Esophagus (tissue), 2 donors: ENCODE measurements around the gene SCYGR7. TPM values are rescaled to one million over a fixed set of nuclear protein-coding genes. Genes with fewer than 3 reads are reported as not detected.

Experiments
- H3K27ac ChIP-seq, 2 donors: one replicate each; pipeline ENCODE4 v1.5.1; 2013; ENCODE audit warnings: low read depth in 2 of 2, mild to moderate bottlenecking in 2 of 2, inconsistent platforms in 1 of 2, low read length in 1 of 2, moderate library complexity in 1 of 2
- H3K27me3 ChIP-seq, 2 donors: one replicate each; pipeline ENCODE4 v1.6.1; 2013; ENCODE audit warnings: low read length in 2 of 2, control low read depth in 1 of 2, mild to moderate bottlenecking in 1 of 2; ENCODE audit not compliant: insufficient read depth in 2 of 2, control insufficient read depth in 1 of 2
- H3K36me3 ChIP-seq, 2 donors: one replicate each; pipeline ENCODE4 v1.6.1; 2013; ENCODE audit warnings: low read length in 1 of 2; ENCODE audit not compliant: control insufficient read depth in 2 of 2, insufficient read depth in 2 of 2
- H3K4me1 ChIP-seq, 2 donors: one replicate each; pipeline ENCODE4 v1.6.1; 2013; ENCODE audit warnings: low read length in 1 of 2; ENCODE audit not compliant: control insufficient read depth in 2 of 2, insufficient read depth in 2 of 2
- H3K4me3 ChIP-seq, 2 donors: one replicate each; pipeline ENCODE4 v1.5.1; 2013; ENCODE audit warnings: low read length in 2 of 2, mild to moderate bottlenecking in 2 of 2, low read depth in 1 of 2, moderate library complexity in 1 of 2
- H3K9me3 ChIP-seq, 2 donors: one replicate each; pipeline ENCODE4 v1.6.1; 2013; ENCODE audit warnings: mild to moderate bottlenecking in 2 of 2, low read depth in 1 of 2, low read length in 1 of 2, moderate library complexity in 1 of 2; ENCODE audit not compliant: control insufficient read depth in 2 of 2, insufficient read depth in 1 of 2
- WGBS, 2 donors: extraction: QIAGEN DNeasy Blood & Tissue Kit; methylation state at CpG; one replicate each; pipeline ENCODE4 v1.1.7; 2013; 5-methylcytosine and 5-hydroxymethylcytosine counted together
- polyA plus RNA-seq, 2 donors: library from polyadenylated mRNA; stranded (reverse); fragments of 200-250 nt; gene quantifications; one replicate each; pipeline ENCODE4 v1.2.3, GENCODE V29; 2013
- donor health status: healthy with polysubstance abuse.
- donor health status: Bipolar disorder and iron deficiency.

The SCYGR7 gene, protein sequence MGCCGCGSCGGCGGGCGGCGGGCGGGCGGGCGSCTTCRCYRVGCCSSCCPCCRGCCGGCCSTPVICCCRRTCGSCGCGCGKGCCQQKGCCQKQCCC
- not detected for polyA plus RNA-seq

DNA sequence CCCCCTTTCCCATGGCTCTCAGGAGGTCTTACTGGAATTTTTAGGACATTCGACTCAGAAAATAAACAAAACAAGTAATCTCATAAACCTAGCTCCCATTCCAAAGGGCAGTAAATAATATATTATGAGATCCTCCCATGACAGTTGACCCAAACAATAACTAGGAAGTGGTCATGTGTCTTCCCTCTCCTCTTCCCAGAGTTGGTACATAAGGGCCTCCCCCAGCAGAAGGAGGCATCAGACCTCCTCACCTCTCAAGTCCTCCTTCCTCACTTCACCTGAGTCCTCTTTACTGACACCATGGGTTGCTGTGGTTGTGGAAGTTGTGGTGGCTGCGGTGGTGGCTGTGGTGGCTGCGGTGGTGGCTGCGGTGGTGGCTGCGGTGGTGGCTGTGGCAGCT is at the start of gene SCYGR7:
SCYGR7 (plus strand) TSS at position 301 of the 400 bp plus-strand sequence; CDS start at position 301, 0 bp downstream.
- Histone ChIP-seq H3K9me3 (no peaks in the 10 kb centered on the region), H3K27ac (no peak within 1 kb of the TSS), H3K36me3 (no peaks in the 10 kb centered on the region), H3K4me1 (no peaks in the 10 kb centered on the region), H3K4me3 (no peak within 1 kb of the TSS), H3K27me3 (no peaks in the 10 kb centered on the region)
- 89 to 92% methylated on average over 5 of the region's 5 CpGs for whole genome bisulfite sequencing, 2 donors

DNA sequence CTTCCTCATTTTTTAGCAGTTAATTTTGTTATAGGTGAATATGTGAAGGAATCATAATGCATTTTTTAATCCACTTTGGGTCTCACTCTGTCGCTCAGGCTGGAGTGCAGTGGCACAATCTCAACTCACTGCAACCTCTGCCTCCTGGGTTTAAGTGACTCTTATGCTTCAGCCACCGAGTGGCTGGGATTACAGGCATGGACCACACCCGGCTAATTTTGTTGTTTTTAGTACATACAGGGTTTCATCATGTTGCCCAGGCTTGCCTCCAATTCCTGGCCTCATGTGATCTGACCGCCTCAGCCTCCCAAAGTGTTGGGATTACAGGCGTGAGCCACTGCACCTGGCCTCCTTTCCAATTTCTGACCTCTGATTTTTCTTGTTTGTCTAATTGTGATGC is 43.9 kb upstream of the SCYGR7 start:
- Histone ChIP-seq H3K27ac (no peak overlapping the region), H3K27me3 (no peaks in the 10 kb centered on the region), H3K4me1 (no peaks in the 10 kb centered on the region), H3K36me3 (no peaks in the 10 kb centered on the region), H3K4me3 (no peak overlapping the region), H3K9me3 (no peaks in the 10 kb centered on the region)
- 67 to 73% methylated on average over 5 of the region's 5 CpGs for WGBS, 2 donors

DNA sequence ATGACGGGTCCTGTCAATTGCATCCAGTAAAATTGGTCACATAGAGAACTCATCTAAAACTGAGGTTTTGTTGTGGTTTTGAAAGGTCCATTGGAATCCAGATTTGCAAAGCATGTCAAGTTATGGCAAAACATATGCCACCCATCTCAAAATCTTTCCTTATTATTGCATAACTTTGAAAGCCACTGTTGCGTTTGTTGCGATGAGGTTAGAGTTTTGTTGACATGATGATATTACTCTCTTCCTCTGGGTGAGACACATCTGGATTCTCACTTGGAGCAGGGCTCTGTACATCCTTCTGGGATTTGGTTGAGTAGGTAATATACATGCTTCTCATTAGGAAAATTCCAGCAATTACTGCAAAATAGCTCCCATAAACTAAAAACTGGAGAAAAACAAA is 40.9 kb upstream of the SCYGR7 start:
- H3K4me1 ChIP-seq, result no peaks in the 10 kb centered on the region
- H3K9me3 ChIP-seq, result no peaks in the 10 kb centered on the region
- H3K36me3 ChIP-seq, result no peaks in the 10 kb centered on the region
- no peak overlapping the region for H3K27ac ChIP-seq
- 83 to 87% methylated on average over 3 of the region's 3 CpGs for WGBS, 2 donors
- no peak overlapping the region for H3K4me3 ChIP-seq
- no peaks in the 10 kb centered on the region for H3K27me3 ChIP-seq

DNA sequence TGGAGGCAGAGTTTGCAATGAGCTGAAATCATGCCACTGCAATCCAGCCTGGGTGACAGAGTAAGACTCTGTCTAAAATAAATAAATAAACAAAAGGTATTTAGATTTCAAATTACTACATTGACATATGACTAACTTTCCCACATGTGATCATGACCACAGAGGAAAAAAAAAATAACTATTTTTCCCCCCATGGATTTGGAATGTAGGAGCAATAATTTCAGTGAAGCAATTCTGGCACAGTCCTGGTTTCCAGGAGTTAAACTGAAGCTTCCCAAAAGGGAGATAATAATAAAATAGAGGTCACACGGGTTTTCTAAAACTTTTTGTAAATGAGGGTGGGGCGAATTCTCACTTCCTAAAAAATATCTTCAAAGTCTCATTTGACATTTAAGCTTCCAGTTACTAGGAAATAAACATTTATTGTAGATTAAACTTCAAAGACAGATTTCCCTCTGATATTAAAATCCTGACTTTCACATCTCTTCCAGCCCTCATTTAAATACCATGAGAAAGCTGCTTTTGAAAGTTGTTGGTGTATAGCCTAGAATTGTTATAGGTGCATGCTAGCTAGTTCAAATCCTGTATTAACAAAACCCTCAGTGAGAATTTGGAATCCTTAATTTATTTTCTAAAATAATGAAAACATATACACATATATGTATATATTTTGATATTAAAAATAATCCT is 31.0 kb upstream of the SCYGR7 start:
- Histone ChIP-seq H3K4me3 (no peak overlapping the region), H3K27ac (no peak overlapping the region), H3K9me3 (no peaks in the 10 kb centered on the region), H3K27me3 (no peaks in the 10 kb centered on the region), H3K36me3 (no peaks in the 10 kb centered on the region), H3K4me1 (no peaks in the 10 kb centered on the region)
- WGBS, 2 donors, result 51 to 53% methylated on average over 2 of the region's 2 CpGs

DNA sequence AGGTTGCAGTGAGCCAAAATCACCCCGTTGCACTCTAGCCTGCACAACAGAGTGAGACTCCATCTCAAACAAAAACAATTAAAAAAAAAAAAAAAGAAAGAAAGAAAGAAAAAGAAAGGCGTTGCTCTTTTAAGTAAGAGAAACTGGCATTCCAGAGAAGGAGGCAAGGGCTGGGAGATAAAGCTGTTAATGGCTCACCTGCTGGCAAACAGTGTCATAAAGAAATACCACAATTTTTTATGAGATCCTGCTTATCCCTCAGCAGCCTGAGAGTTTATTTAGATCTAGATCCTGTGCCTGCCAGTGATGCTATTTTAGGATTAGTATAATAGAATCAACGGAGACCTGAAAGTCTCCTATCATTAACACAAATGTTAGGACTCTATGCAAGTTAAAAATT is 26.6 kb upstream of the SCYGR7 start:
- WGBS, 2 donors, result 59 to 77% methylated on average over 3 of the region's 3 CpGs
- no peaks in the 10 kb centered on the region for H3K27me3 ChIP-seq
- H3K27ac ChIP-seq, result no peak overlapping the region
- H3K36me3 ChIP-seq, result no peaks in the 10 kb centered on the region
- no peak overlapping the region for H3K4me3 ChIP-seq
- H3K9me3 ChIP-seq, result no peaks in the 10 kb centered on the region
- no peaks in the 10 kb centered on the region for H3K4me1 ChIP-seq

DNA sequence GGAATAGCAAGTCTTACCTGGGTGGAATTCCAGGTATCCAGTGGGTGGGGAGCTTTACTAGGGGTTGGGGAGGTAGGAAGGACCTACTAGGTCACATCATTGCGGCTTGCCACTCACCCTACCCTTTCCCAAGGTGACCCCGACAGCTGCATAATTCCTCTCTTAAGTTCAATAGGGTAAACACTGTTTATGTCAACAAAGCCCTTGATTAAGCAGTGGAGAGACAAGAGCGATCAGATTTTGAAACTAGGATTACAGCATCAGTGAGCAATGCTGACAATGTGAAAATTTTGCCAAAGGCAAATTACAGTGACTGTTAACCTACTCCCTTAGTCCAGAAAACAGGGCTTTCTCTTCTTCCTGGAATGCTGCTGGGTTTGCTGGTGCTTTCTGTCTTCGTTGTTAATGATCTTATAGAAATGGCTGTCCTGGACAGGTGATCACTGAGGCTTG is 24.8 kb upstream of the SCYGR7 start:
- Histone ChIP-seq H3K4me3 (no peak overlapping the region), H3K4me1 (no peaks in the 10 kb centered on the region), H3K27ac (no peak overlapping the region), H3K27me3 (no peaks in the 10 kb centered on the region), H3K9me3 (no peaks in the 10 kb centered on the region), H3K36me3 (no peaks in the 10 kb centered on the region)
- 25 to 28% methylated on average over 4 of the region's 4 CpGs for WGBS, 2 donors

DNA sequence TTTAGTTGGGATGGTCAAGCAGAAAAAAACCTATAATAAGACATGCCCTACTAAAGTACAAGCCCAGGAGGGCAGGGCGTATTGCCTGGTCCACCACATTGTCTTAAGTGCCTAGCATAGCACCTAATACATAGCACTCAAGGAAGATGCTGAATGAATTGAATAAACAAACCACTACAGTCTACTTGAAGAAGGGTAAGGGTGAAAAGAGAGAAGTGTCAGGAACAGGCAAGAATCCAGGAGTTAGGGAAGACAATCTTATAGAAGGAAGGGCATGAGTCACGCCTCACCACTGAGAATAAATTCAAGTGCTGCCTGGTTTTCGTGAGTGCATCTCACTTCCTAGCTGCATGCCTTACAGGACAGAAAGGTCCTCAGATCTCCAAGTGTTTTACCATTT is 24.2 kb upstream of the SCYGR7 start:
- Histone ChIP-seq H3K27ac (no peak overlapping the region), H3K9me3 (no peaks in the 10 kb centered on the region), H3K36me3 (no peaks in the 10 kb centered on the region), H3K4me1 (no peaks in the 10 kb centered on the region), H3K4me3 (no peak overlapping the region), H3K27me3 (no peaks in the 10 kb centered on the region)
- WGBS, 2 donors, result 65 to 67% methylated on average over 3 of the region's 3 CpGs

DNA sequence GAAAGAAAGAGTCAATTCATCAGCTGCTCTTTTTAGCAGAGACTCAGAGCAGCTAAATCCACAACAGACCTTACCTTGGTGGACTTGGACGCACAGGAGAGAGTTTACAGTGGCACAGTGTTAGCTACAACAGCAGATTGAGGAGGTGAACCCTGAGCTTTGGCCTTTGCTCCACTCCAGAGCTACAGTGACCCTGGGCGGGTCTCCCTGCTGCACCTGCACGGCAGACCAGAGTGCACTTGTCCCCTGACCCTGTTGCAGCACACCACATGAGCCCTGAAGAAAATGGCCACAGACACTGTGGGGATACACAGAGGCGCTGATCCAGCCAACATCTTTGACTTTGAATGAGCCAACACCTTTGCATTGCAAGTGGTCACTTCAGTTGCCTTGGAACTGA is 21.3 kb upstream of the SCYGR7 start:
- 80 to 82% methylated on average over 4 of the region's 4 CpGs for WGBS, 2 donors
- Histone ChIP-seq H3K36me3 (no peaks in the 10 kb centered on the region), H3K4me3 (no peak overlapping the region), H3K27ac (no peak overlapping the region), H3K9me3 (no peaks in the 10 kb centered on the region), H3K27me3 (no peaks in the 10 kb centered on the region), H3K4me1 (no peaks in the 10 kb centered on the region)

DNA sequence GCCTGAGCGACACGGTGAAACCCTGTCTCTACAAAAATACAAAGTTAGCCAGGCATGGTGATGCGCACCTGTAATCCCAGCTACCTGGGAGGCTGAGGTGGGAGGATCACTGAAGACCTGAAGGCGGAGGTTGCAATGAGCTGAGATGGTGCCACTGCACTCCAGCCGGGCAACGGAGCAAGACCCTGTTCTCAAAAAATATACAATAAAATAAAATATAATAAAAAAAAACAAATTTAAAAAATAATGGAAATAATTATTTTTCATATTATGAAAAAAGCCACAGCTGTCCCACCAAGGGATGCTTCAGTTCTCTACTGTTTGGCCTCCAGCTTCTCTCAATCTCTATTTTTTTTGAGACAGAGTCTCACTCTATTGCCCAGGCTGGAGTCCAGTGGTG is 20.7 kb upstream of the SCYGR7 start:
- 80 to 90% methylated on average over 6 of the region's 6 CpGs for WGBS, 2 donors
- H3K36me3 ChIP-seq, result no peaks in the 10 kb centered on the region

DNA sequence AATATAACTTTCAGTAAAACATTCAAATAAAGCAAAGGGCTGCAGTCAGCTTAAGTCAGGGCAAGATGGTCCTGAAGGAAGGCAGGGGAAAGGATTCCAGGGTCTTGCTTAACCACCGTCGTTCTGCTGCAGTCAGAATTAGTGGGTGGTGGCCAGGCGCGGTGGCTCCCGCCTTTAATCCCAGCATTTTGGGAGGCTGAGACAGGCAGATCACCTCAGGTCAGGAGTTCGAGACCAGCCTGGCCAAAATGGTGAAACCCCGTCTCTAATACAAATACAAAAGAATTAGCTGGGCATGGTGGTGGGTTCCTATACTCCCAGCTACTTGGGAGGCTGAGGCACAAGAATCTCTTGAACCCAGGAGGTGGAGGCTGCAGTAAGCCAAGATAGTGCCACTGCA is 17.1 kb upstream of the SCYGR7 start:
- H3K27ac ChIP-seq, result no peak overlapping the region
- 93% methylated on average over 7 of the region's 7 CpGs for WGBS, 2 donors
- no peaks in the 10 kb centered on the region for H3K9me3 ChIP-seq
- H3K4me1 ChIP-seq, result no peaks in the 10 kb centered on the region
- H3K27me3 ChIP-seq, result no peaks in the 10 kb centered on the region
- no peaks in the 10 kb centered on the region for H3K36me3 ChIP-seq
- H3K4me3 ChIP-seq, result no peak overlapping the region

More for the DNA sequence above, 20.7 kb upstream of the SCYGR7 start:
- H3K27ac ChIP-seq, result no peak overlapping the region
- no peak overlapping the region for H3K4me3 ChIP-seq
- no peaks in the 10 kb centered on the region for H3K4me1 ChIP-seq
- H3K9me3 ChIP-seq, result no peaks in the 10 kb centered on the region
- H3K27me3 ChIP-seq, result no peaks in the 10 kb centered on the region
